Measurements from ENCODE around the gene WSCD2. TPM values are rescaled to one million over a fixed set of nuclear protein-coding genes. Genes with fewer than 3 reads are reported as not detected.

WSCD2 gene
- total RNA-seq, 1 donor from 2014 or later: not detected

DNA sequence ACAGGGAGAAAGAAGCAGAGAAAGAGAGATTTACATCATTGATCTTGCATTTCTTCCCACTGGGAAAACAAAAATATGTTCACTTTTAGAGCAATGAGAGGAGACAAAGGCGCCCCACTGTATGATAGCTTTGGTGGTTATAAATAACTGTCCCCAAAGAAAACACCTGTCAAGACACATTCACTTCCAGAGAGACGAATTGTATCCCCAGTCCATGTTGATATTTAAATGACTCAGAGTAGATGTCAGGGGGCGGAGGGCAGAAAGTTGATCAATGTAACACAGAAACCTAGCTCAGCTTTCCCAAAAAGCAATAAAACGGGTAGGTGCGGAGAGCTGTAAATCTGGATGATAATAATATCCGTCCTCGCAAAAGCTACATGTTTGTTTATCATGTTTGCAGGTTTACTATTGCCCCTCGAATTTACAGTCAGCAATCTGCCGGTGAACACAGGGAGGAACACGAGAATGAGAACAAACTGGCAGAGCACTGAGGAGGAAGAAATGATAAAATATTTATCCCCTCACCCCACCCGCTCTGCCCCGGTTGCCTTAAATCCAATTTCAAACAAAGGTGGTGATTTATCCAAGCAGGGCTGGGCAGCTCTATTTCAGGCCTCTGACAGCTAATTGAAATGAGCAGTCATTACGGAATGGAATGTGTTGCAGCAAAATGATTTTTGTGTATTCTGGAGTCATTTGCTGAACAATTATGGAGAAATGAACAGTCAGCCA is 125.6 kb downstream of the WSCD2 start:
- Mint-ChIP-seq H3K4me3 (ENCODE audit: low read depth) (no peak overlapping the region), H3K4me1 (ENCODE audit: low read depth) (peaks cover 12% of the 10 kb centered on the region)

DNA sequence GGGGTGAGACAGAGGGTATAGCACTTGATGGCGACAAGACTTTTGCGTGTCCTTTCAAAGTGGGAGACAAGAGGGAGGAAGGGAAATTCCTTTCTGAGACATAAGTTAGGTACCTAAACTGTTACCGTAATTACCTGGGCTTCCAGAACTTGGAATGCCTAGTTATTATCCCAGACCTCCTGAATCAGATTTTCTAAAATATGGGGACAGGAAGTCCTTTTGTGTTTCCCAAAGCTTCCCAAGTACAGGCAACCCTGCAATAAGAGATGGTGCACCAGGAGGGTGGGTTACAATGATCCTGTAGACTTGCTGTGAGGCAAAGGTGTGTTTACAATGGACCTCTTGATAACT is 126.1 kb downstream of the WSCD2 start:
- no peaks in the 10 kb centered on the region for H3K36me3 Mint-ChIP-seq (ENCODE audit: insufficient read depth)
- peaks cover 12% of the 10 kb centered on the region for H3K4me1 Mint-ChIP-seq (ENCODE audit: low read depth)
- TF ChIP-seq, protein P1, sequence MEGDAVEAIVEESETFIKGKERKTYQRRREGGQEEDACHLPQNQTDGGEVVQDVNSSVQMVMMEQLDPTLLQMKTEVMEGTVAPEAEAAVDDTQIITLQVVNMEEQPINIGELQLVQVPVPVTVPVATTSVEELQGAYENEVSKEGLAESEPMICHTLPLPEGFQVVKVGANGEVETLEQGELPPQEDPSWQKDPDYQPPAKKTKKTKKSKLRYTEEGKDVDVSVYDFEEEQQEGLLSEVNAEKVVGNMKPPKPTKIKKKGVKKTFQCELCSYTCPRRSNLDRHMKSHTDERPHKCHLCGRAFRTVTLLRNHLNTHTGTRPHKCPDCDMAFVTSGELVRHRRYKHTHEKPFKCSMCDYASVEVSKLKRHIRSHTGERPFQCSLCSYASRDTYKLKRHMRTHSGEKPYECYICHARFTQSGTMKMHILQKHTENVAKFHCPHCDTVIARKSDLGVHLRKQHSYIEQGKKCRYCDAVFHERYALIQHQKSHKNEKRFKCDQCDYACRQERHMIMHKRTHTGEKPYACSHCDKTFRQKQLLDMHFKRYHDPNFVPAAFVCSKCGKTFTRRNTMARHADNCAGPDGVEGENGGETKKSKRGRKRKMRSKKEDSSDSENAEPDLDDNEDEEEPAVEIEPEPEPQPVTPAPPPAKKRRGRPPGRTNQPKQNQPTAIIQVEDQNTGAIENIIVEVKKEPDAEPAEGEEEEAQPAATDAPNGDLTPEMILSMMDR (IDR thresholded peaks at IDR 0.05; ENCODE audit: unreplicated experiment): no peak
- H3K27ac Mint-ChIP-seq: no peak overlapping the region
- DNase-seq (ENCODE audit: low spot score, unreplicated experiment): no peak
- H3K9me3 Mint-ChIP-seq (ENCODE audit: low read depth): peaks cover 4% of the 10 kb centered on the region
- H3K4me3 Mint-ChIP-seq (ENCODE audit: low read depth): no peak overlapping the region
- peaks cover 24% of the 10 kb centered on the region for H3K27me3 Mint-ChIP-seq

More for the DNA sequence above, 125.6 kb downstream of the WSCD2 start:
- Mint-ChIP-seq H3K36me3 (ENCODE audit: insufficient read depth) (no peaks in the 10 kb centered on the region), H3K27ac (peak overlapping the region; percentile 25), H3K9me3 (ENCODE audit: low read depth) (no peaks in the 10 kb centered on the region), H3K27me3 (peaks cover 28% of the 10 kb centered on the region)
- DNase-seq (ENCODE audit: low spot score, unreplicated experiment): no peak
- TF ChIP-seq, protein P1 (IDR thresholded peaks at IDR 0.05; ENCODE audit: unreplicated experiment): no peak

DNA sequence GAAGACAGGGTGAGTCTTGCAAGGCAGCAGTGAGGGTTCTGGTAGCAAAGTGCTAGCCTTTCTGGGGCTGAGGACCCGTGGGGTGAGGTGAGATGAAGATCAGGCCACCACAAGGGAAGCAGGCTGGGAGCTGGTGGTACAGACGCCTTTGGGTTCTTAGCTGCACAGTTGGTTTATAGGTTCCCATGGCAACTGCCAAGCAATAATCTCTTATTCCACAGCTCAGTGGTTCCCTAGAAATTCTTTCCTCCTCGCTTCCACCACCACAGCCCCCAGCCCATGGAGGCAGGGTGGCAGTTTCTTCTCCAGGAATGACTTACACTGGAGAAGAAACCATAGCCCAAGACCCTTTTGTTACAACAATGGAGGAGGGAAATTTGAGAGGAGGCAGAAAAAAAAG is 127.9 kb downstream of the WSCD2 start:
- H3K9me3 Mint-ChIP-seq (ENCODE audit: low read depth): peaks cover 19% of the 10 kb centered on the region
- peaks cover 11% of the 10 kb centered on the region for H3K27me3 Mint-ChIP-seq
- H3K4me3 Mint-ChIP-seq (ENCODE audit: low read depth): no peak overlapping the region
- no peak for DNase-seq (ENCODE audit: low spot score, unreplicated experiment)
- TF ChIP-seq, protein P1 (IDR thresholded peaks at IDR 0.05; ENCODE audit: unreplicated experiment): no peak
- no peaks in the 10 kb centered on the region for H3K36me3 Mint-ChIP-seq (ENCODE audit: insufficient read depth)
- peaks cover 12% of the 10 kb centered on the region for H3K4me1 Mint-ChIP-seq (ENCODE audit: low read depth)
- H3K27ac Mint-ChIP-seq: no peak overlapping the region

DNA sequence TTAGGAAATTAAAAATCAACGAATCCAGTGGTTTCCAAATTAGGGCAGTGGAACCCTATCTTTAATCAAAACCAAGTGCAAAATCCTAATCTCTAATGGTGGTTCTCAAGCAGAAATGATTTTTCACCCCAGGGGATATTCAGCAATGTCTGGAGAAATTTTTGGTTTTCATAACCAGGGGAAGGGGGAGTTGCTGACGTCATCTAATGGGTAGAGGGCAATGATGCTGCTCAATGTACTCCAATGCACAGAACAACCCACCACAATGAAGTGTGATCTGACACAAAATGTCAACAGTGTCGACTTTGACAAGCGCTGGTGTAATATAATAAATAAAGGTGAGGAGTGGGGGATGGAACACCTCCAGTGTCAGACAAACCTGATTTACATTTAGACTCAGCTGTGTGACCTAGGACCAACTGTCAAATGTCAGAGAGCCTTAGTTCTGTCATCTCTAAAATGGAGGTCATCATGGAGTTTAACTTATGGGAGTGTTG is 128.6 kb downstream of the WSCD2 start:
- TF ChIP-seq, protein P1 (IDR thresholded peaks at IDR 0.05; ENCODE audit: unreplicated experiment): no peak
- DNase-seq (ENCODE audit: low spot score, unreplicated experiment): no peak
- Mint-ChIP-seq H3K4me1 (ENCODE audit: low read depth) (peaks cover 12% of the 10 kb centered on the region), H3K4me3 (ENCODE audit: low read depth) (no peak overlapping the region), H3K27me3 (peaks cover 8% of the 10 kb centered on the region), H3K27ac (no peak overlapping the region), H3K36me3 (ENCODE audit: insufficient read depth) (no peaks in the 10 kb centered on the region), H3K9me3 (ENCODE audit: low read depth) (peaks cover 19% of the 10 kb centered on the region)

DNA sequence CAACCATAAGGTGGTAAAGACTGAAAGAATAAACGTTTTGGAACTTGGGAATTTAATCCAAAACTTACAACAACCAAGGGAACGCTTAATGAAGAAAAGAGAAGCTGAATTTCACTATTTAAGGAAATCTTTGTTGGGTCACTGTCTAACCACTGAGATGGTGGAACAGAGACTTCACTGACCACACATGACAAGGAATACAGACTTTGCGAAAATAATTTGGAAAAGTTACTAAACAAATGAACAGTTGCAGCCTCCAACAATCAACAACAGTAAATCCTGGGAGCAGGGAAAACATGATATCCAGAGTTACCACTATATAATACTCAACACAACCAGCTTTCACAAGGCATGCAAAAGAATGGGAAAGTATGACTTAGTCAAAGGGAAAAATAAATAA is 131.0 kb downstream of the WSCD2 start:
- Mint-ChIP-seq H3K9me3 (ENCODE audit: low read depth) (peaks cover 19% of the 10 kb centered on the region), H3K36me3 (ENCODE audit: insufficient read depth) (no peaks in the 10 kb centered on the region), H3K4me1 (ENCODE audit: low read depth) (peaks cover 1% of the 10 kb centered on the region), H3K27me3 (peaks cover 13% of the 10 kb centered on the region), H3K27ac (no peak overlapping the region), H3K4me3 (ENCODE audit: low read depth) (no peak overlapping the region)
- no peak for DNase-seq (ENCODE audit: low spot score, unreplicated experiment)
- TF ChIP-seq, protein P1 (IDR thresholded peaks at IDR 0.05; ENCODE audit: unreplicated experiment): no peak
